NCI-H1694 (cell line): ENCODE measurements around the gene CCP110.
A peak's percentile ranks its signal among the peaks of the same experiment; 100 is the strongest.

Experiments
- DNase-seq: peaks from one replicate; lab custom pipeline; 2025; lab: John Stamatoyannopoulos, UW

CCP110 gene

DNA sequence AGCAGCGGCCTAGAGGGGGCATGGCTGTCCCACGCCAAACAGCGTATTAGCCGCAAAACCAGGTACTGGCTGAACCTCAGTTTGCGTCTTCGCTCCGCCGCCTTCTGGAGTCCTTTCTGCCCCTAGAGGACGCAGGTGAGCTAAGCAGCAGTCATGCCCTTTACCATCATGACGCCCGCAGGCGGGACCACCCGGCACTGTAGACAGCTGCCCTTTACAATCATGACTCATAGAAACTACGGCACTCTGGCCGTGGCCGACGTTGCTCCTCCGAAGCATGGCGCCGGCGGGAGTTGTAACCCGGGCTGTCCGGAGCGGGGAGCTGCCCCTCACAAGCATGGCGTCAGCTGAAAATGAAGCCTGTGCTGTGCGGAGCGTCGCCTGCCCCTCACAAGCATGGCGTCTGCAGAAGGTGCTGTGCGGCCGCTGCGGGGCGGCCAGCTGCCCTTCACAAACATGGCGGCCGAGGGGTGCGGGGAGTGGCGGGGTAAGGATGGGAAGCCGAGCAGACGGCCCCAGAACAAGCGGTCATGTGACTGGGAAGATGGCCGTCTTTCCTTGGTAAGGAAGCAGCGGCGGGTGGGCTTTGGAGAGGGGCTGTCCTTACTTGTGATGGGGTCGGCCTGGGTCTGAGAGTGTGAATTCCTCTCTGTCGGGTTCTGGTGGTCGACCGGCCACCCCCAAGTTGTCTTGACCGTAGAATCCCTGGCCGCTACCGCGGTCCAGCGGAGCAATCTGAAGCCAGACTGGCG, 31.6 kb downstream of the CCP110 start, which contains the start of gene VPS35L:
TSS of gene VPS35L (plus strand) at position 518 of the 752 bp plus-strand sequence. CDS start at position 545, 27 bp downstream.
- peak; percentile 92 for DNase-seq

DNA sequence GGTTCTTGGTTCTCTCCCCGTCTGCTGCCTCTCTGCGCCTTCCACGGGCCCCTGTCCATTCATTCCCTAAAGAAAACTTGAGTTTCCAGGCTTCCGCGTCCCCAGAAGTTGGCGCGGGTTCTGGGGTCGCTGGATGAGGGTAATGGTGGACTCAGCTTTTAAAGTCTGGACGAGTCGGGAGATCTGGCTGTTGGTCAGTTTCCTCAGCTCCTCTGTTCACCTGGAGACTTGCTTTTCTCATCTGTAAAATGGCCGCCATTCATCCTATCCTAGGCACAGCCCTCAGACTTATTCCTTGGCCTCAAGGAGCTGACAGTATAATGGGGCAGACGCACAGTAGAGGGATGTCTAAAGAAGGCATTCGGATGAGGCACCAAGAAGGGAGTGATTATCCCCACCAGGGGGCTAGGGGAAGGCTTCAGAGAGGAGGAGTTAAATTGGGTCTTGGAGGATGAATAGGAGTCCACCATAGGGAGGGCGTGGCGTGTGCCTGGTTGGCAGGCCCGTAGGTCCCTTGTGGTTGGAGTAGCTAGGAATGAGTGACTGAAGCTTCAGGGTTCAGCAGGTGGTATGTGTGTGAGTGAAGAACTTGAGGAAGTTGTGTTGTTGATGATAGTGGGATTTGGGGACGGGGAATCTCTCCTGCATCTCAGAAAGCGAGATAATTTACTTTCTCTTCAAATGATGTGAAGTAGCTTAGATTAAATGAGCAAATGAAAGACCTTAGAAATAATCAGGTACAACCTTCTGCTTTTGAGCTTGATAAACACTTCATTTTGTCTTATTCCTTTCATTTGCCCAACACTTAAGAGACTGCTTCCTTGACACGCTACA, 32.4 kb downstream of the CCP110 start:
- no peak for DNase-seq

- DNase-seq: peak; percentile 73
Measured at GRCh38 chr16:19559242-19559910, 35.6 kb downstream of the CCP110 start.

- no peak for DNase-seq
Measured at GRCh38 chr16:19560078-19560477, 36.3 kb downstream of the CCP110 start.

GRCh38 chr16:19563377-19563776, 39.6 kb downstream of the CCP110 start:
- DNase-seq: no peak

GRCh38 chr16:19566362-19566761, 42.6 kb downstream of the CCP110 start:
- no peak for DNase-seq

- DNase-seq: no peak
Measured at GRCh38 chr16:19567560-19567959, 43.8 kb downstream of the CCP110 start.

DNA sequence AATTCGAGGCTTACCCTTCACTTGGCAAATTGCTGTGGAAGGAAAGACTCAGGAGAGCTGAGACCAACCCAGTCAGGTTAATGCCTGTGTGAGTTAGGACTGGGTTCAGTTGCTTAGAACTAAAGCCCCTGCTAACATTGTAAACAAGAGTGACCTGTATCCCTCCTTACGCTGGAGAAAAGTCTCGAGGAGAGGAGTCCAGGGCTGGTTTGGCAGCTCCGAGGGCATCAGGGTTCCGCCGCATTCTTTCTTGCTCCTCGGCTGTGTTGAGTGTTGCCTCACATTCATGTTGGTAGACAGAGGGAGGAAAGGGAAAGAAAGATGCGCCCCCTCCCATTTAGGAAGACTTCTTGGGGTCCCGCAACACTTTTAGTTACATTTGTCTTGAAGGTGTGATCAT, 50.3 kb downstream of the CCP110 start:
- DNase-seq: no peak

GRCh38 chr16:19574615-19575014, 50.9 kb downstream of the CCP110 start:
- DNase-seq: no peak

GRCh38 chr16:19578378-19578971, 54.7 kb downstream of the CCP110 start:
- DNase-seq: no peak

DNA sequence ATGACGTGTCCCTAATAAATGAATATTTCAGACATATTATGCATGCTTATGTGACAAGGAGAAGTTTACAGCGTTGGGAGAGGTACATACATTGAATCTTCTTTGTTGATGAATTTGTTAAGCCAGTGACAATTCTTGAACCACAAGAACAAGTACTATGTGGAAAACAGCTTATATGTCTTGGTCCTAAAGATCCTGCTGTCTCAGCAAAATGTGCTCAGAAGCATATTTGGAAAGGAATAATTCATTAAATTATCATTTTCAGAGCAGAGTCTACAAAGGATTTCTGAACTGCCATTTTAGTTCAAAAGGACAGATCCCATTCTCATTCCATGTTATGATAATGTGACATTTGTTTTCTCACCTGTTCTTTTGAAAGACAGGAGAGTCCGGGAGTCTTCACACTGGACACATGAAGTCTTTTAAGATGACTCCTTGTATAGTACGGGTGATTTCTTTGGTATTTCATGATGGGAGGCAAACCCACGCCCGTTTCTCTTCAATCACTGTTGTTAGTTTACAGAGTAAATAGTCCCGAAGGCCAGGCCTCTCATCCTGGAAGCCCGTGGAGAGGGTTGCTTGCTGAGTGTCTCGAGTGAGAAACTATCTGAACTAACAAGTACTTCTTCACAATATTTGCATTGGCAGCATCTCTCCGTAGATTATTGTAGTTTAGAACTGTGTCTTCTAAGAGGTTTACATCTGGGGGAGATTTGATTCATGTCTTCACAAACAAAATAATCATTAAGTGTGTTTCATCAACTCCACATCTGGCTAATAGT, 58.5 kb downstream of the CCP110 start:
- no peak for DNase-seq

DNA sequence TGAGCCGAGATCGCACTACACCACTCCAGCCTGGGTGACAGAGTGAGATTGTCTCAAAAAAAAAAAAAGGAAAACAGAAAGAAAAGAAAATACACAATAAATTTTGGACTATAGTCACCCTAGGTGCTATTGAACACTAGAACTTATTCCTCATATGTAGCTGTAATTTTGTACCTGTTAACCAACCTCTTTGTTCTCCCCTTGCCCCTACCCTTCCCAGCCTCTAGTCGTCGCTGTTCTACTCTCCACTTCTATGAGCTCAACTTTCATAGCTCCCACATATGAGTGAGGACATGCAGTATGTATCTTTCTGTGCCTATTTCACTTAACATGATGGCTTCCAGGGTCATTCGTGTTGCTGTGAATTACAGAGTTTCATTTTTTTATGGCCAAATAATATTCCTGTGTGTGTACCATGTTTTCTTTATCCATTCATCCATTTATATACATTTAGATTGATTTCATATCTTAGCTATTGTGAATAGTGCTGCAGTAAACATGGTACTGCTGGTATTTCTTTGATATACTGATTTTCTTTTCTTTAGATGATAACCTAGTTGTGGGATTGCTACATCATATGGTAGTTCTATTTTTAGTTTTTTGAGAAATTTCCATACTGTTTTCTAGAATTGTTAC, 60.0 kb downstream of the CCP110 start:
- peak; percentile 47 for DNase-seq

- peak; percentile 87 for DNase-seq
Measured at GRCh38 chr16:19588661-19589060, 64.9 kb downstream of the CCP110 start.

DNA sequence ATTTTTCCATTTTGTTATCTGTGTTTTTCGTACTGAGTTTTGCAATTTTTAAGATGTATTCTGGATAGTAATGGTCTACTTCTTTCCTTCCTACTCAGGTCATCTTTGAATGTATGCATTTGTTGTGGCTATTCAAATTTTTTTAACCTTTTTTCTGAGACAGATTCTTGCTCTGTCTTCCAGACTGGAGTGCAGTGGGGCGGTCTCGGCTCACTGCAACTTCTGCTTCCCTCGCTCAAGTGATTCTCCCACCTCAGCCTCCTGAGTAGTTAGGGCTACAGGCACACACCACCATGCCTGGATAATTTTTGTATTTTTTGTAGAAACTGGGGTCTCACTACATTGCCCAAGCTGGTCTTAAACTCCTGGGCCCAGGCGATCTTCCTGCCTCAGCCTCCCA, 65.4 kb downstream of the CCP110 start:
- no peak for DNase-seq

DNA sequence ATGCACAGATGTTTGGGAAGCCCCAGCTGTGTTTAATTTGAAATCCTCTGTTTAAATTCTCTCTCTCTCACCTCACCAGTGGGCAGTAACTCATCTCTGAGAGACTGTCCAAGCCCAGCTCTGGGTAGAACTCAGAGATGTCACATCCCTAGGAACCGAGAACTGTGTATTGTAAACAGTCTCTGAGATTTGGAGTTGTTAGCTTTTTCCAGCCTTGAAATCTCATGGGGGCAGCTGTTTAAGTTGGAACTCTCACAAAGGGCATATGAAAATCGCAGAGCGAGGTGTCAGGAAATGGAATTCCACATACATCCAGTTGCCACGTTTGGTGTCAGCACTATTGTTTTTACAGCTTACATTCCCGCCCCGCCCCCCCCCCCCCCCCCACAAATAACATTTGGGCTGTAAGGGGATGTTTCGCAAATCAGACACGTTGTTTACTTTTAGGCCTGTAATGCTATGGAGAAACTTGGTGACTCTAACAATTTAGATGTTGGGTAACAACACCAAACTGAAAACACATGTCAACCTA, 66.1 kb downstream of the CCP110 start:
- no peak for DNase-seq

- DNase-seq: no peak
Measured at GRCh38 chr16:19595043-19595767, 71.5 kb downstream of the CCP110 start.

- DNase-seq: no peak
Measured at GRCh38 chr16:19598805-19599510, 75.2 kb downstream of the CCP110 start.

GRCh38 chr16:19599968-19600716, 76.4 kb downstream of the CCP110 start:
- DNase-seq: no peak
